GM18867 (cell line): ENCODE results near the gene PLCB4.

Experiments
- ATAC-seq: cut with Tn5 transposase; IDR thresholded peaks from one replicate; pipeline ENCODE4 v1.9.1; 2021; ENCODE audit warnings: mild to moderate bottlenecking, moderate library complexity; ENCODE audit not compliant: unreplicated experiment

PLCB4 gene

GRCh38 chr20:9390441-9390840 is 321.6 kb downstream of the PLCB4 start:
- no peak for ATAC-seq

GRCh38 chr20:9392892-9393857 is 324.3 kb downstream of the PLCB4 start:
- ATAC-seq, result peak; percentile 41

- no peak for ATAC-seq
Observed at GRCh38 chr20:9395971-9396370, 327.1 kb downstream of the PLCB4 start.

GRCh38 chr20:9397928-9398327 is 329.0 kb downstream of the PLCB4 start:
- ATAC-seq, result peak; percentile 90

GRCh38 chr20:9398882-9399281 is 330.0 kb downstream of the PLCB4 start:
- no peak for ATAC-seq

GRCh38 chr20:9399322-9399721 is 330.4 kb downstream of the PLCB4 start:
- ATAC-seq, result no peak

GRCh38 chr20:9400171-9401025 is 331.5 kb downstream of the PLCB4 start:
- ATAC-seq, result no peak

- no peak for ATAC-seq
Observed at GRCh38 chr20:9401371-9401770, 332.5 kb downstream of the PLCB4 start.

GRCh38 chr20:9402141-9402540 is 333.3 kb downstream of the PLCB4 start:
- no peak for ATAC-seq

- no peak for ATAC-seq
Observed at GRCh38 chr20:9402546-9402945, 333.7 kb downstream of the PLCB4 start.

GRCh38 chr20:9403448-9403847 is 334.6 kb downstream of the PLCB4 start:
- ATAC-seq, result no peak

GRCh38 chr20:9407805-9408421 is 339.0 kb downstream of the PLCB4 start:
- ATAC-seq, result peak; percentile 51

GRCh38 chr20:9408422-9409300 is 339.8 kb downstream of the PLCB4 start:
- ATAC-seq, result no peak

- ATAC-seq, result no peak
Observed at GRCh38 chr20:9409352-9409751, 340.5 kb downstream of the PLCB4 start.

GRCh38 chr20:9409981-9410380 is 341.1 kb downstream of the PLCB4 start:
- ATAC-seq, result no peak

GRCh38 chr20:9411833-9412232 is 342.9 kb downstream of the PLCB4 start:
- ATAC-seq, result no peak

- ATAC-seq, result peak; percentile 81
Observed at GRCh38 chr20:9412309-9412708, 343.4 kb downstream of the PLCB4 start.

GRCh38 chr20:9413001-9413400 is 344.1 kb downstream of the PLCB4 start:
- ATAC-seq, result no peak

- no peak for ATAC-seq
Observed at GRCh38 chr20:9415426-9415825, 346.5 kb downstream of the PLCB4 start.

- no peak for ATAC-seq
Observed at GRCh38 chr20:9416421-9416820, 347.5 kb downstream of the PLCB4 start.
